Neural crest cell (in vitro differentiated cells): ENCODE data around the gene GAB4. TPM values are rescaled to one million over a fixed set of nuclear protein-coding genes. Genes with fewer than 3 reads are reported as not detected.

Experiments used
- DNase-seq: peaks from one replicate; pipeline ENCODE4 v3.0.0; 2021; ENCODE audit warnings: low read depth, mixed read lengths, low spot score
- H3K27ac Mint-ChIP-seq: one replicate; pipeline ENCODE4 v1.8.0; 2021; ENCODE audit warnings: mild to moderate bottlenecking, mixed read lengths; ENCODE audit not compliant: unreplicated experiment
- H3K27me3 Mint-ChIP-seq: 2 replicates; pipeline ENCODE4 v1.8.0; 2021; ENCODE audit warnings: low read depth, mild to moderate bottlenecking, mixed read lengths
- H3K36me3 Mint-ChIP-seq: 2 replicates; pipeline ENCODE4 v1.8.0; 2021; ENCODE audit warnings: low read depth, mild to moderate bottlenecking, mixed read lengths
- H3K4me1 Mint-ChIP-seq: 2 replicates; pipeline ENCODE4 v1.8.0; 2021; ENCODE audit warnings: mixed read lengths
- H3K4me3 Mint-ChIP-seq: one replicate; pipeline ENCODE4 v1.8.0; 2021; ENCODE audit warnings: mild to moderate bottlenecking, mixed read lengths
- H3K9me3 Mint-ChIP-seq: 2 replicates; pipeline ENCODE4 v1.8.0; 2021; ENCODE audit warnings: mixed read lengths
- total RNA-seq: library from RNA; stranded (reverse); gene quantifications from 2 replicates; pipeline ENCODE4 v1.2.1, GENCODE V29; 2021
- TF ChIP-seq, protein P1 (sequence below): fragments of 200-600 bp; sonication (generic); conservative IDR thresholded peaks from 2 replicates; pipeline ENCODE4 v1.5.0; 2021; ENCODE audit warnings: antibody characterized with exemption, mild to moderate bottlenecking

The GAB4 gene
- total RNA-seq, 1 donor from 2014 or later, result not detected

DNA sequence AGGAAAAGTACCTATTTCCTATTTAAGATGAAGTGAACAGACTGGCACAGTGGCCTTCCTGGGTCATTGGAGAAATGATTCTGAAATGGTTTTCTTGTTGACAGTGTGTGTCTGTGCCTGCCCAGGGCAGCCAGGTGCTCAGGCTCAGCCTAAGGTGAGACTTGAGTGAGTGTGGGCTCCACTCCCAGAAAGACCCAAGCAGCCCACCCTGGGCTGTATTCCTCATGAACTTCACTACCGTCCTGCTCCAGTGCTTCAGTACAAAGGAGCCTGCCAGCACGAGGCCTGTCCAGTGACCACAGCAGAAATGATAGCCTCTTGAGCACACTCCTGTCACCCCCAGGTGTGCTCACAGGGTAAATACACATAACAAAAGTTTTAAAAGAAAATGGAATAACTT is 49.5 kb downstream of the GAB4 start:
- Mint-ChIP-seq H3K27ac (no peak overlapping the region), H3K4me1 (no peaks in the 10 kb centered on the region), H3K27me3 (no peaks in the 10 kb centered on the region), H3K4me3 (no peak overlapping the region), H3K36me3 (no peaks in the 10 kb centered on the region), H3K9me3 (no peaks in the 10 kb centered on the region)
- TF ChIP-seq, protein P1, sequence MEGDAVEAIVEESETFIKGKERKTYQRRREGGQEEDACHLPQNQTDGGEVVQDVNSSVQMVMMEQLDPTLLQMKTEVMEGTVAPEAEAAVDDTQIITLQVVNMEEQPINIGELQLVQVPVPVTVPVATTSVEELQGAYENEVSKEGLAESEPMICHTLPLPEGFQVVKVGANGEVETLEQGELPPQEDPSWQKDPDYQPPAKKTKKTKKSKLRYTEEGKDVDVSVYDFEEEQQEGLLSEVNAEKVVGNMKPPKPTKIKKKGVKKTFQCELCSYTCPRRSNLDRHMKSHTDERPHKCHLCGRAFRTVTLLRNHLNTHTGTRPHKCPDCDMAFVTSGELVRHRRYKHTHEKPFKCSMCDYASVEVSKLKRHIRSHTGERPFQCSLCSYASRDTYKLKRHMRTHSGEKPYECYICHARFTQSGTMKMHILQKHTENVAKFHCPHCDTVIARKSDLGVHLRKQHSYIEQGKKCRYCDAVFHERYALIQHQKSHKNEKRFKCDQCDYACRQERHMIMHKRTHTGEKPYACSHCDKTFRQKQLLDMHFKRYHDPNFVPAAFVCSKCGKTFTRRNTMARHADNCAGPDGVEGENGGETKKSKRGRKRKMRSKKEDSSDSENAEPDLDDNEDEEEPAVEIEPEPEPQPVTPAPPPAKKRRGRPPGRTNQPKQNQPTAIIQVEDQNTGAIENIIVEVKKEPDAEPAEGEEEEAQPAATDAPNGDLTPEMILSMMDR, result no peak
- no peak for DNase-seq

GRCh38 chr22:16957781-16958180 is 50.2 kb downstream of the GAB4 start:
- no peaks in the 10 kb centered on the region for H3K9me3 Mint-ChIP-seq
- no peak overlapping the region for H3K4me3 Mint-ChIP-seq
- no peak overlapping the region for H3K27ac Mint-ChIP-seq
- no peaks in the 10 kb centered on the region for H3K4me1 Mint-ChIP-seq
- no peaks in the 10 kb centered on the region for H3K36me3 Mint-ChIP-seq
- TF ChIP-seq, protein P1, result no peak
- H3K27me3 Mint-ChIP-seq, result peaks cover under 1% of the 10 kb centered on the region
- DNase-seq, result no peak

DNA sequence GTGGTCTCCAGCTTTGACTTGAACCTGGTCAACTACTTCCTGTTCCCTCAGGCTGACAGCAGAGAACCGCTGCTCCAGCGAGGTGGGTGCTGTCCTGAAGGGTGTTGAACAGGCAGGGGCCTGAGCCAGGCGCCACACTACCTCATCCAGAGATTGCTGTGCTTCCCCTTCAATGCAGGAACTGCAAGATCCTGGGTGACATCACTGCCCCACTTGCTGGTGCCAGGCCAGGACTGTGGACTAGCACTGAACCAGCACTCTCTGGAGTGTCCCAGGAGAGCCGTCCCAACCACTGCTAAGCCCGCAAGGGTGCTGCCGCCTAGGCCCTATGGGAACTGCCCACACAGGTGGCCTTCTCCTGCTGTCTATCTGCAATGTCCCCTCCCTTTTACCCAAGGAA is 51.7 kb downstream of the GAB4 start:
- no peak overlapping the region for H3K4me3 Mint-ChIP-seq
- TF ChIP-seq, protein P1, result no peak
- no peak for DNase-seq

DNA sequence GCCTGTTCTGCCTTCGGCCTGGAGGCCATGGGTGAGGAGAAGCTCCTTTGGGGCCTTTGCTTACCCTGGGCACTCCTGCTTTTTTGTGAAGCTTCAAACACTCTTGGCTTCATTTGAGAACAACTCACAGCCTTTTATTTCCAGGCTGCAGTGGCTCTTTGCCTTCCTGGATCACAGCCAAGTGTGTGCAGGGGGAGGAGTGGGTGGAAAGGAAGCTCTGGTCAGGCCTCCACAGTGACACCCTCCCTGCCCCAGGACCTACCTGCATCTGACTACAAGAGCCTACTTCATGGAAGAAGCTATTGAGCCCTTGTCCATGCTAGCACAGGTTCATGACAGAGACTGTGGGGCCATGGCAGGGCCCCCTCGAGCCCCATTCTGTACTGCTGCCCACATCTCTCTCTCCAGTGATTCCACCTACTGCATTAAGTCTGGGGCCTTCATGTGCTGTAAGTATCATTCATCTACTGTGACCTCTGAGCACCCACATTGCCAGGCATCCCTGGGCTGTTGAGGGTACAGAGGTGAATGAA is 52.3 kb downstream of the GAB4 start:
- Mint-ChIP-seq H3K4me1 (no peaks in the 10 kb centered on the region), H3K27ac (no peak overlapping the region), H3K4me3 (no peak overlapping the region), H3K9me3 (no peaks in the 10 kb centered on the region), H3K27me3 (peaks cover 20% of the 10 kb centered on the region), H3K36me3 (no peaks in the 10 kb centered on the region)
- DNase-seq, result no peak
- TF ChIP-seq, protein P1, result no peak

More for the DNA sequence above, 51.7 kb downstream of the GAB4 start:
- Mint-ChIP-seq H3K4me1 (no peaks in the 10 kb centered on the region), H3K36me3 (no peaks in the 10 kb centered on the region), H3K27ac (no peak overlapping the region), H3K9me3 (no peaks in the 10 kb centered on the region), H3K27me3 (peaks cover 14% of the 10 kb centered on the region)

DNA sequence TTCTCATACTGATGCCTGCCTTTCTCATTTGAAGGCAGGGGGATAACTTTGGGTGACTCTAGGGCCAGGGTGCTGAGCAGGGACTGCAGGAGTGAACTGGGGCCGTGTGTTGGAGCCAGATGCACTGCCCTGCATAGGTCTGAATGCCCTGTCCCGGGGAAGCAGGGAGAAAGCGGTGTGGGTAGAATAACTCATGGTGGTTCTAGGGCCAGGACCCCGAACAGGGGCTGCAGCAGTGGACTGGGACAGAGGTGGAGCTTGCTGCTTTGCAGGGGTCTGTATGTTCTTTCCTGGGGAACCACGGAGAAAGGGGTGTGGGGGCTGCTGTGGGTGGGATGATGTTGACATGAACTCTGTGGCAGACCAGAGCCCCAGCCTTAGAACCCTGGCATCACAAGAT is 52.9 kb downstream of the GAB4 start:
- H3K4me3 Mint-ChIP-seq, result no peak overlapping the region
- no peaks in the 10 kb centered on the region for H3K36me3 Mint-ChIP-seq
- H3K9me3 Mint-ChIP-seq, result no peaks in the 10 kb centered on the region
- DNase-seq, result no peak
- no peaks in the 10 kb centered on the region for H3K4me1 Mint-ChIP-seq
- no peak overlapping the region for H3K27ac Mint-ChIP-seq
- H3K27me3 Mint-ChIP-seq, result peaks cover 23% of the 10 kb centered on the region
- TF ChIP-seq, protein P1, result no peak

- H3K27me3 Mint-ChIP-seq, result peaks cover 33% of the 10 kb centered on the region
- H3K4me1 Mint-ChIP-seq, result no peaks in the 10 kb centered on the region
- H3K4me3 Mint-ChIP-seq, result no peak overlapping the region
- TF ChIP-seq, protein P1, result no peak
- no peaks in the 10 kb centered on the region for H3K36me3 Mint-ChIP-seq
- no peak for DNase-seq
- H3K27ac Mint-ChIP-seq, result no peak overlapping the region
- H3K9me3 Mint-ChIP-seq, result no peaks in the 10 kb centered on the region
Measured at GRCh38 chr22:16954060-16954403, 54.0 kb downstream of the GAB4 start.
